Subcutaneous adipose tissue (tissue), 4 donors: Measurements from ENCODE around the gene SOBP. TPM values are rescaled to one million over a fixed set of nuclear protein-coding genes. Genes with fewer than 3 reads are reported as not detected.

Experiments
- CTCF ChIP-seq: fragments of 450-650 bp; IDR thresholded peaks from one replicate; pipeline ENCODE4 v1.5.1; 2016; ENCODE audit warnings: low read depth, mild to moderate bottlenecking, control low read depth, antibody characterized with exemption, moderate library complexity
- total RNA-seq, 4 donors: library from RNA; depleted of rRNA; stranded (reverse); fragments of >200 nt; gene quantifications; one replicate each; pipeline ENCODE4 v1.1.0, GENCODE V29; 2016

Gene SOBP
- total RNA-seq, 4 donors from 2014 or later: 4.0 to 7.5 (median 5.5) TPM

DNA sequence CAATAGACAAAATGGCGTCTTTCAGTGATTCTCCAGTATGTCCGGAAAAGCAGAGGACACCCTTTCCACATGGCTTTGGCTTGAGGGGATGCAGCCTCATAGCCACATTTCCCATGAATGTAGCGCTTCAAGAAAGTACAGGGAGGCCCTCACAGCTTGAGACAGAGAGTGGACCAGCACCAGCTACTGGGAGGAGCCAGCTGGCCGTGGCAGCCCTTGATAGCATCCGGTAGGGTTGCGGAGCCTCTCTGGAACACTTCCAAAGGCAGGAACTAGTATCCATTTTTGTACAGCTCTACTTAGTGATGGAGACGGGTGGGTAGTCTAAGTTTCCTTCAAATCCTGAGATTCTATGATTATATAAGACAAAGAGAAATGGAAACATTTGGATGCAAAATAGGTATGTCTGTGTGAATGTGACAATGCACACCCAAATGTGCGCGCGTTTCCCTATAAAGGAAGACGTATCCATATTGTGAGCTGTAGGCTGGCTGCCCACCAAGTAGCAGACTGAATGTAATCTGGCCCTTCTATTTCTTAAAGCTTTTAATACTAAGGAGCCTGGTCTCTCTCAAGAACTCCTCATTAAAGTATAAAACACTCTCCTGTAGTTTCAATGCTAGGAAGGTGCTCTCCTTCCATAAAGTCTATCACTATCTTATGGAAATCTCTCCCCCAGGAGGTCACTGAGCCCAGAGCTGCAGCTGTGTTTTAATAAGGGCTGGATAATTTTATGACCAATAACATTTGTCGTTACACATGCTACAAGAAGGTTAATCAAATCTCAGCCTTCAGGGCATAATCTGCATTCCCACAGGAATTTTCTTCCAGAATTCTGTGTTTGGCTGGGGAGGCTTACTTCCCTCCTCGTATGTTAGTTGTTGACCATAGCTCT, 74.0 kb downstream of the SOBP start:
- no peak for TF ChIP-seq CTCF

DNA sequence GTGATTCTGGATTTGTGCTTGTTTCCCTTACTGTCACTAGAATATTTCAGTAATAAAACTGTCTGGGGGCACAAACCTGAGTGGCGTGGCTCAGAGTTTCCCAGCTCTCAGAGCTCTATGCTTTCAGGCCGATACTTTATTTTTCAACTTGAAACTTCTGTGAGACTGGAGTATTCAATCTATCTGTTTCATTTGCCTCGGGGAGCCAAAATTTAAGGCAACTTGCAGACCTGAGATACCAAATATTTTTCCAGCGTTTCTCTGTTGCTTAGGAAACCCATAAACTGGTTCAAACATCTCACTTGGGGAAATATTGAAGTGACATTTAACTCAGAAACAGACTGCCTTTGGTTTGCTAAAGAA, 74.7 kb downstream of the SOBP start:
- no peak for TF ChIP-seq CTCF

DNA sequence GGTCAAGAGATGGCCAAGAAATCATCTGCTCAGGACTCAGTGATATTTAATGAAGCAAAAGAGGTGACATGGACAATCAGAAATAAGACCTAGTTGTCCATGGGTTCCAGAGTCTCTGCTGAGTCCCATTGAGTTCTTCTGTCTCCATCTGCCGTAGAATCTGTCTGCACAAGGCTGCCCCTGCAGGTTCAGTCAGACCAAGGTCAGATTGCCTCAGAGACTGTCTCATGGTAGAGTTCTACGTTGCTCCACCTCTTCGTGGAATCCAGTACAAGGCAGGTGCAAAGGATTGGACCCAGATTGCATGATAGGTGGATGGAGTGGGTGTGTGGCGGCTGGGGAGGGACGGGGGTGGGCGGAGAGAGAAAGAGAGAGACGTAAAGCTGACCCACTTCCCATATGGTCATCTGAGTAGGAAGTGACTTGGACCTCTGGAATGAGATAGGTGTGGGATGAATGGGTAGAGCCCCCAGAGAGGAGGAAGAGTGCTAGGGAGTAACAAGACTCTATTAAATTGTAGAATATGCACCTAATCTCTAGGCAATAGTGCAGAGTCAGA, 75.3 kb downstream of the SOBP start:
- TF ChIP-seq CTCF: no peak

DNA sequence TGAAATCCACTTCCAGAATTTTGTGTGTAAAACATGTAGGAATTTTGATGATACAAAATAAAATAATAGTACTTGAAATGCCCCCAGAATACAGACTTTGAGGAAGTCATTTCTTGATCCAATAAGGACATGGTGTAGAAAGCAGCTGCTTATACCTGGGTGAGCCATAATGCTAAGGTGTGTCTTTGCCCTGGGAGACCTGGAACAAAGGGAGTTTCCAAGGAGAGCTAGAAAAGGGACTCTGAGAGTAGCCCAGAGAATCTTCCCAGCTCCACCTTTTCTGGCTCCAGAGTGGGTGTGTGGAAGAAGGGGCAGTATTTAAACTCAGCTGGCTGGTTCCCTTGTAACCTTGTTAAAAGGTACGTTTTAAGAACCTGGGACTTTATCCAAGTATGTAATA, 77.7 kb downstream of the SOBP start:
- TF ChIP-seq CTCF: no peak

DNA sequence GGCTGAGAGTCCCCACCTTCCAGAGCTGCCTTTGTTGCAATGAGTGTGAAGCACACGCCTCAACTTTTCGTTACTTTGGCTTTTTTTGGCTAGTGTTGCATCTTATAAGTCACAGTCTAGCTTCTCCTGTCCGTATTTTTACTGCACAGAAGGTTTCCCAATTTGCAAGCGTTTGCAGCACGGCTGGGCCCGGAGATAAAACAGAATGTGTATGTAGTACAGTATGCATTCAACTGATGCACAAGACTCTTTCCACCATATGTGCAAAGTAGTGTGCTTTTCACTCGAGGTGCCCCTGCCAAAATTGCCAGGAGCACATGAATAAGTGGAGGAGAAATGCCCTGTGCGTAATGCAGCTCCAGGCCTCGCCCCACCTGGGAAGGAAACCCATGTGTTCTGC, 79.6 kb downstream of the SOBP start:
- TF ChIP-seq CTCF: no peak

DNA sequence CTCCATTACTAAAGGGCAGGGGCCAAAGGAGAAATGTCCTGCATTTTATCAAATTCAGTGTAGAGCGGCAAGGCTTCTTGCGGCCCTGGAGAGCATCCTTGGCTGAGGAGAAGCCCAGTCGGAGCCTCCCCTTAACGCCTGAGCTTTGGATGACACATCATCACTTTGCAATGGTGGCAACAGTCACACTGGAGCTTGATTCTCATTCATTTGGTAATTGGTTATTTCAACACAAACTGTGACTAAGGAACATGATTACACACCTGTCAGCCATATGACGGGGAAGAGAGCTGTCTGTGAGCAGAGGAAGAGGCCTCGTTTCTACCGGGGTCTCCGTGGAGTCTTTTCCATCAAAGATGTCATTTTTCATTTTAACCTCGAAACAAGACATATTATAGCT, 81.4 kb downstream of the SOBP start:
- TF ChIP-seq CTCF: no peak

GRCh38 chr6:107572886-107573285, 83.0 kb downstream of the SOBP start:
- no peak for TF ChIP-seq CTCF
